Measurements from ENCODE around the gene MAEA.

DNA sequence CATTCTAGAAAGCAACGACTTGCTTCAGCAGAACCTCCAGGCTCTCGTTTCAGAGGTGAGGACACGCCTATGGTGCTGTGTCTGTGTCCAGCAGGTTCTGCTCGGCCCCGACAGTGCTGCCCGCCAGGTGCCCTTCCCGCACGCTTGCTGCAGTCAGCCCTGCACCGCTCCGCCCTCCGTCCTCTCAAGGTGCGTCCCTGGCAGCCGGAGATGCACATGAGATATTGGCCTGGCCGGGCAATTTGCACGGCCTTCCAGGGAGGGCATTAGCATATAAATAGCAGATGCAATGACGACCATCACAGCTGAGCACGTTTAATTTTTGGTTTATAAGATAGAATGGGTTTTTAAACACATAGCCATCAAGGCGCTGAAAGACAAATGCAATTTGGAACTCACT is 71.7 kb downstream of the MAEA start:
- TF ChIP-seq, protein P1, sequence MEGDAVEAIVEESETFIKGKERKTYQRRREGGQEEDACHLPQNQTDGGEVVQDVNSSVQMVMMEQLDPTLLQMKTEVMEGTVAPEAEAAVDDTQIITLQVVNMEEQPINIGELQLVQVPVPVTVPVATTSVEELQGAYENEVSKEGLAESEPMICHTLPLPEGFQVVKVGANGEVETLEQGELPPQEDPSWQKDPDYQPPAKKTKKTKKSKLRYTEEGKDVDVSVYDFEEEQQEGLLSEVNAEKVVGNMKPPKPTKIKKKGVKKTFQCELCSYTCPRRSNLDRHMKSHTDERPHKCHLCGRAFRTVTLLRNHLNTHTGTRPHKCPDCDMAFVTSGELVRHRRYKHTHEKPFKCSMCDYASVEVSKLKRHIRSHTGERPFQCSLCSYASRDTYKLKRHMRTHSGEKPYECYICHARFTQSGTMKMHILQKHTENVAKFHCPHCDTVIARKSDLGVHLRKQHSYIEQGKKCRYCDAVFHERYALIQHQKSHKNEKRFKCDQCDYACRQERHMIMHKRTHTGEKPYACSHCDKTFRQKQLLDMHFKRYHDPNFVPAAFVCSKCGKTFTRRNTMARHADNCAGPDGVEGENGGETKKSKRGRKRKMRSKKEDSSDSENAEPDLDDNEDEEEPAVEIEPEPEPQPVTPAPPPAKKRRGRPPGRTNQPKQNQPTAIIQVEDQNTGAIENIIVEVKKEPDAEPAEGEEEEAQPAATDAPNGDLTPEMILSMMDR (IDR thresholded peaks at IDR 0.05 in 2 of 3, conservative IDR thresholded peaks at IDR 0.05 in 1 of 3; ENCODE audit: control insufficient read depth in 2 of 3, extremely low read depth in 1 of 3, insufficient read depth in 1 of 3, low read depth in 3 of 3, low read length in 3 of 3), result no peak
- no peak for TF ChIP-seq CBX3 (IDR thresholded peaks at IDR 0.05; ENCODE audit: borderline replicate concordance, low read depth)

Data from GM12878 (cell line).